Liver (tissue), 9 donors: ENCODE results near the gene UQCRC1. TPM values are rescaled to one million over a fixed set of nuclear protein-coding genes. Genes with fewer than 3 reads are reported as not detected.

Experiments
- DNase-seq: peaks from one replicate; pipeline ENCODE4 v3.0.0-alpha.2; 2017; ENCODE audit warnings: low spot score
- H3K27ac ChIP-seq, 2 donors: one replicate each; pipeline ENCODE4 v1.7.0; 2013; ENCODE audit warnings: inconsistent platforms in 2 of 2, low read length in 2 of 2, control low read depth in 1 of 2, low read depth in 1 of 2, mild to moderate bottlenecking in 1 of 2
- H3K27me3 ChIP-seq, 4 donors: one replicate each; pipeline versions ENCODE4 v1.6.1 to v1.7.0; 2013; ENCODE audit warnings: low read length in 3 of 4, inconsistent platforms in 1 of 4, mild to moderate bottlenecking in 1 of 4, moderate library complexity in 1 of 4; ENCODE audit not compliant: control insufficient read depth in 4 of 4, insufficient read depth in 4 of 4
- H3K36me3 ChIP-seq, 4 donors: one replicate each; pipeline versions ENCODE4 v1.6.1 to v1.7.0; 2013; ENCODE audit warnings: low read length in 3 of 4, mild to moderate bottlenecking in 3 of 4, low read depth in 1 of 4, moderate library complexity in 1 of 4; ENCODE audit not compliant: control insufficient read depth in 4 of 4, insufficient read depth in 3 of 4
- H3K4me1 ChIP-seq, 4 donors: one replicate each; pipeline versions ENCODE4 v1.6.1 to v1.7.0; 2013; ENCODE audit warnings: low read length in 3 of 4, mild to moderate bottlenecking in 3 of 4, moderate library complexity in 1 of 4; ENCODE audit not compliant: control insufficient read depth in 4 of 4, insufficient read depth in 4 of 4
- H3K4me3 ChIP-seq, 3 donors: one replicate each; pipeline versions ENCODE4 v1.6.1 to v1.7.0; 2013; ENCODE audit warnings: low read length in 3 of 3, control low read depth in 1 of 3, low read depth in 1 of 3, mild to moderate bottlenecking in 1 of 3
- H3K9ac ChIP-seq, 2 donors: one replicate each; pipeline ENCODE4 v1.7.0; 2013; ENCODE audit warnings: low read length in 2 of 2, mild to moderate bottlenecking in 2 of 2, moderate library complexity in 2 of 2, control low read depth in 1 of 2, low read depth in 1 of 2
- H3K9me3 ChIP-seq, 4 donors: one replicate each; pipeline versions ENCODE4 v1.6.1 to v1.7.0; 2013; ENCODE audit warnings: low read length in 3 of 4; ENCODE audit not compliant: control insufficient read depth in 4 of 4
- EGR1 ChIP-seq, 2 donors: IDR thresholded peaks; 2 replicates each; pipeline ENCODE4 v1.6.1; 2016 to 2018; ENCODE audit warnings: antibody characterized with exemption in 2 of 2, low read depth in 2 of 2
- FOXA2 ChIP-seq: IDR thresholded peaks from 2 replicates; pipeline ENCODE4 v1.6.1; 2016; ENCODE audit warnings: antibody characterized with exemption
- HNF4A ChIP-seq, 2 donors: conservative IDR thresholded peaks; 2 replicates each; pipeline ENCODE4 v1.6.1; 2016; ENCODE audit warnings: antibody characterized with exemption in 2 of 2, mild to moderate bottlenecking in 2 of 2
- HNF4G ChIP-seq: IDR thresholded peaks from 2 replicates; pipeline ENCODE4 v1.6.1; 2016; ENCODE audit warnings: antibody characterized with exemption
- JUND ChIP-seq, 2 donors: IDR thresholded peaks; 2 replicates each; pipeline ENCODE4 v1.6.1; 2016; ENCODE audit warnings: antibody characterized with exemption in 2 of 2
- MAX ChIP-seq: IDR thresholded peaks from 2 replicates; pipeline ENCODE4 v1.6.1; 2016; ENCODE audit warnings: antibody characterized with exemption
- NR2F2 ChIP-seq: IDR thresholded peaks from 2 replicates; pipeline ENCODE4 v1.6.1; 2016; ENCODE audit warnings: antibody characterized with exemption
- REST ChIP-seq: IDR thresholded peaks from 2 replicates; pipeline ENCODE4 v1.6.1; 2016; ENCODE audit warnings: antibody characterized with exemption, mild to moderate bottlenecking
- RXRA ChIP-seq, 2 donors: IDR thresholded peaks; 2 replicates each; pipeline ENCODE4 v1.6.1; 2017 to 2018; ENCODE audit warnings: antibody characterized with exemption in 2 of 2, mild to moderate bottlenecking in 1 of 2
- SP1 ChIP-seq: IDR thresholded peaks from 2 replicates; pipeline ENCODE4 v1.6.1; 2018; ENCODE audit warnings: antibody characterized with exemption, mild to moderate bottlenecking
- TAF1 ChIP-seq: conservative IDR thresholded peaks from 2 replicates; pipeline ENCODE4 v1.6.1; 2016; ENCODE audit warnings: antibody characterized with exemption, mild to moderate bottlenecking
- ZBTB33 ChIP-seq: IDR thresholded peaks from 2 replicates; pipeline ENCODE4 v1.6.1; 2016; ENCODE audit warnings: antibody characterized with exemption
- WGBS: extraction: QIAGEN DNeasy Blood & Tissue Kit; methylation state at CpG from one replicate; pipeline ENCODE4 v1.1.7; 2013; 5-methylcytosine and 5-hydroxymethylcytosine counted together
- polyA plus RNA-seq, 2 donors: library from polyadenylated mRNA; stranded (reverse) in 1 of 2; unstranded in 1 of 2; fragments of 200-250 nt in 1 of 2; fragments of >200 nt in 1 of 2; fragmentation: Nextera tagmentation in 1 of 2; extraction: Ambion mirVana in 1 of 2; gene quantifications; one replicate each; pipeline versions ENCODE4 v1.2.1 to v1.2.3, GENCODE V29; 2013 to 2015
- total RNA-seq, 2 donors: library from RNA; depleted of rRNA; stranded (reverse); fragments of >200 nt; gene quantifications; one replicate each; pipeline ENCODE4 v1.2.3, GENCODE V29; 2014
- TF ChIP-seq, protein P1 (sequence below): fragments of 150-350 bp; IDR thresholded peaks from 2 replicates; pipeline ENCODE4 v1.5.1; 2017; ENCODE audit warnings: improper control_type of control experiment, low read depth, low read length; ENCODE audit not compliant: missing input control
- TF ChIP-seq, protein P2 (sequence below): IDR thresholded peaks from 2 replicates; pipeline ENCODE4 v1.6.1; 2016; ENCODE audit warnings: antibody characterized with exemption
- donor health status: healthy.
- donor health status: healthy.
- donor health status: healthy.
- donor health status: healthy.
- donor health status: healthy.

Gene UQCRC1
- total and polyA plus RNA-seq, 4 donors, result 153 to 373 (median 289) TPM

- WGBS, result 90% methylated on average over 11 of the region's 11 CpGs
- Histone ChIP-seq H3K36me3 (no peaks in the 10 kb centered on the region), H3K27me3 (no peaks in the 10 kb centered on the region), H3K4me1 (peaks cover 0 to 8% (median under 1%) of the 10 kb centered on the region in 4 donors), H3K9ac (no peak overlapping the region), H3K9me3 (no peaks in the 10 kb centered on the region), H3K4me3 (no peak overlapping the region), H3K27ac (no peak overlapping the region)
- DNase-seq, result no peak
- TF ChIP-seq EGR1 (IDR thresholded peaks at IDR 0.05; ENCODE audit: low read depth in 2 of 2) (no peak), HNF4A (conservative IDR thresholded peaks at IDR 0.05) (no peak), REST (no peak), TAF1 (no peak), SP1 (no peak), FOXA2 (no peak), NR2F2 (no peak), MAX (no peak), HNF4G (no peak), JUND (IDR thresholded peaks at IDR 0.05) (no peak)
- TF ChIP-seq, protein P1, sequence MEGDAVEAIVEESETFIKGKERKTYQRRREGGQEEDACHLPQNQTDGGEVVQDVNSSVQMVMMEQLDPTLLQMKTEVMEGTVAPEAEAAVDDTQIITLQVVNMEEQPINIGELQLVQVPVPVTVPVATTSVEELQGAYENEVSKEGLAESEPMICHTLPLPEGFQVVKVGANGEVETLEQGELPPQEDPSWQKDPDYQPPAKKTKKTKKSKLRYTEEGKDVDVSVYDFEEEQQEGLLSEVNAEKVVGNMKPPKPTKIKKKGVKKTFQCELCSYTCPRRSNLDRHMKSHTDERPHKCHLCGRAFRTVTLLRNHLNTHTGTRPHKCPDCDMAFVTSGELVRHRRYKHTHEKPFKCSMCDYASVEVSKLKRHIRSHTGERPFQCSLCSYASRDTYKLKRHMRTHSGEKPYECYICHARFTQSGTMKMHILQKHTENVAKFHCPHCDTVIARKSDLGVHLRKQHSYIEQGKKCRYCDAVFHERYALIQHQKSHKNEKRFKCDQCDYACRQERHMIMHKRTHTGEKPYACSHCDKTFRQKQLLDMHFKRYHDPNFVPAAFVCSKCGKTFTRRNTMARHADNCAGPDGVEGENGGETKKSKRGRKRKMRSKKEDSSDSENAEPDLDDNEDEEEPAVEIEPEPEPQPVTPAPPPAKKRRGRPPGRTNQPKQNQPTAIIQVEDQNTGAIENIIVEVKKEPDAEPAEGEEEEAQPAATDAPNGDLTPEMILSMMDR, result no peak
- TF ChIP-seq, protein P2, sequence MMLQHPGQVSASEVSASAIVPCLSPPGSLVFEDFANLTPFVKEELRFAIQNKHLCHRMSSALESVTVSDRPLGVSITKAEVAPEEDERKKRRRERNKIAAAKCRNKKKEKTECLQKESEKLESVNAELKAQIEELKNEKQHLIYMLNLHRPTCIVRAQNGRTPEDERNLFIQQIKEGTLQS, result no peak
These were observed 42.3 kb upstream of the UQCRC1 start for GRCh38 chr3:48651771-48652170.

GRCh38 chr3:48650723-48651122 is 41.3 kb upstream of the UQCRC1 start:
- no peak overlapping the region for H3K4me3 ChIP-seq
- H3K27me3 ChIP-seq, result no peaks in the 10 kb centered on the region
- no peak overlapping the region for H3K27ac ChIP-seq
- no peak for TF ChIP-seq SP1
- no peak for TF ChIP-seq REST
- TF ChIP-seq NR2F2, result no peak
- no peak for TF ChIP-seq RXRA (IDR thresholded peaks at IDR 0.05)
- TF ChIP-seq ZBTB33, result no peak
- TF ChIP-seq TAF1, result no peak
- H3K4me1 ChIP-seq, result no peaks in the 10 kb centered on the region
- no peak for DNase-seq
- H3K36me3 ChIP-seq, result no peaks in the 10 kb centered on the region
- no peak overlapping the region for H3K9ac ChIP-seq
- WGBS, result 91% methylated on average over 12 of the region's 12 CpGs
- no peaks in the 10 kb centered on the region for H3K9me3 ChIP-seq
